H1 (cell line): ENCODE data around the gene FGF10. TPM values are rescaled to one million over a fixed set of nuclear protein-coding genes. Genes with fewer than 3 reads are reported as not detected.

Source experiments
- CTCF ChIA-PET: fragments of 300-600 bp; sonication (Branson Sonifier 250); formaldehyde crosslinking; loops from one replicate; lab custom pipeline; 2021; ENCODE audit not compliant: partially characterized antibody; lab: Charles Lee
- POLR2A ChIA-PET: fragments of 300-600 bp; sonication (Branson Sonifier 250); formaldehyde crosslinking; loops from one replicate; lab custom pipeline; 2021; ENCODE audit warnings: inconsistent platforms; ENCODE audit not compliant: partially characterized antibody; lab: Charles Lee
- DNase-seq, 2 experiments: peaks; one replicate each; pipeline versions ENCODE4 v3.0.0 to v3.0.0-alpha.2; 2010 to 2022; ENCODE audit warnings: low spot score in 2 of 2, low read depth in 1 of 2, mixed read lengths in 1 of 2
- FAIRE-seq: peaks from 2 replicates; lab custom pipeline; 2011; peaks lifted over from hg19 to GRCh38; lab: Jason Lieb, UNC
- H2AFZ ChIP-seq: 2 replicates; pipeline ENCODE4 v1.8.1; 2012; ENCODE audit warnings: low read length, inconsistent platforms
- H2AK5ac ChIP-seq: 2 replicates; pipeline ENCODE4 v1.6.1; 2013; ENCODE audit warnings: low read depth, low read length
- H2BK120ac ChIP-seq: replicated peaks from 2 replicates; pipeline ENCODE3; 2013; ENCODE audit warnings: low read depth, low read length, inconsistent platforms
- H2BK12ac ChIP-seq: 2 replicates; pipeline ENCODE4 v1.6.1; 2013; ENCODE audit warnings: low read depth, low read length
- H2BK15ac ChIP-seq: 2 replicates; pipeline ENCODE4 v1.6.1; 2013; ENCODE audit warnings: low read length
- H2BK20ac ChIP-seq: 2 replicates; pipeline ENCODE4 v1.6.1; 2013; ENCODE audit warnings: low read length
- H2BK5ac ChIP-seq: 2 replicates; pipeline ENCODE4 v1.6.1; 2013; ENCODE audit warnings: low read depth, low read length
- H3K14ac ChIP-seq: 2 replicates; pipeline ENCODE4 v1.6.1; 2013; ENCODE audit warnings: inconsistent platforms; ENCODE audit not compliant: insufficient read length
- H3K18ac ChIP-seq: 2 replicates; pipeline ENCODE4 v1.6.1; 2013; ENCODE audit warnings: low read length; ENCODE audit errors: extremely low read depth
- H3K23ac ChIP-seq: 2 replicates; pipeline ENCODE4 v1.6.1; 2013; ENCODE audit warnings: inconsistent platforms; ENCODE audit not compliant: insufficient read length
- H3K23me2 ChIP-seq: 2 replicates; pipeline ENCODE4 v1.6.1; 2013; ENCODE audit warnings: low read depth, low read length
- H3K27ac ChIP-seq: 2 replicates; pipeline ENCODE4 v1.6.1; 2011; ENCODE audit warnings: low read depth, low read length, inconsistent platforms
- H3K27me3 ChIP-seq, 4 experiments: replicated peaks in 1 of 4; 1 replicate in 1 of 4; 2 replicates in 3 of 4; pipeline versions ENCODE4 v1.6.1 to v1.8.1; 2011 to 2013; ENCODE audit warnings: low read length in 3 of 4, mild to moderate bottlenecking in 3 of 4, inconsistent platforms in 2 of 4, mixed read lengths in 2 of 4, moderate library complexity in 1 of 4; ENCODE audit not compliant: control insufficient read depth in 3 of 4, insufficient read depth in 3 of 4; ENCODE audit errors: extremely low read depth in 1 of 4
- H3K36me3 ChIP-seq, 4 experiments: 2 replicates each; pipeline versions ENCODE4 v1.6.1 to v1.8.1; 2011 to 2013; ENCODE audit warnings: mild to moderate bottlenecking in 4 of 4, low read length in 3 of 4, moderate library complexity in 2 of 4, control low read depth in 1 of 4, inconsistent platforms in 1 of 4; ENCODE audit not compliant: insufficient read depth in 4 of 4, control insufficient read depth in 2 of 4
- H3K4ac ChIP-seq: replicated peaks from 2 replicates; pipeline ENCODE3; 2013; ENCODE audit warnings: low read length, low read depth, mixed read lengths, inconsistent platforms; ENCODE audit not compliant: insufficient read length
- H3K4me1 ChIP-seq, 4 experiments: replicated peaks in 1 of 4; 1 replicate in 1 of 4; 2 replicates in 3 of 4; pipeline versions ENCODE4 v1.6.1 to v1.8.1; 2011 to 2013; ENCODE audit warnings: low read length in 3 of 4, inconsistent platforms in 2 of 4, mixed read lengths in 1 of 4; ENCODE audit not compliant: insufficient read depth in 4 of 4, control insufficient read depth in 3 of 4
- H3K4me2 ChIP-seq, 2 experiments: 2 replicates each; pipeline versions ENCODE4 v1.6.1 to v1.8.1; 2011 to 2013; ENCODE audit warnings: low read depth in 2 of 2, low read length in 2 of 2, control low read depth in 1 of 2, inconsistent platforms in 1 of 2, mild to moderate bottlenecking in 1 of 2; ENCODE audit not compliant: insufficient read depth in 1 of 2
- H3K4me3 ChIP-seq, 4 experiments: fragments of 200-600, 300-600 bp in 1 of 4; sonication (generic), shearing (Covaris generic), sonication (Bioruptor Twin) in 1 of 4; 2 replicates each; pipeline versions ENCODE4 v1.5.1 to v1.8.1; 2011 to 2016; ENCODE audit warnings: low read length in 4 of 4, low read depth in 3 of 4, control low read depth in 2 of 4, inconsistent platforms in 2 of 4, mild to moderate bottlenecking in 2 of 4, mixed read lengths in 1 of 4, moderate library complexity in 1 of 4; ENCODE audit not compliant: insufficient read depth in 2 of 4; ENCODE audit errors: extremely low read depth in 1 of 4
- H3K56ac ChIP-seq: replicated peaks from 2 replicates; pipeline ENCODE3; 2013; ENCODE audit warnings: low read depth, mild to moderate bottlenecking, mixed read lengths, low read length, inconsistent platforms; ENCODE audit not compliant: insufficient read length
- H3K79me1 ChIP-seq: 2 replicates; pipeline ENCODE4 v1.6.1; 2013; ENCODE audit warnings: low read depth, low read length, control low read depth
- H3K79me2 ChIP-seq, 2 experiments: 2 replicates each; pipeline versions ENCODE4 v1.6.1 to v1.8.1; 2012 to 2013; ENCODE audit warnings: low read length in 2 of 2, mild to moderate bottlenecking in 2 of 2, inconsistent platforms in 1 of 2; ENCODE audit not compliant: insufficient read depth in 2 of 2, control insufficient read depth in 1 of 2
- H3K9ac ChIP-seq, 4 experiments: replicated peaks in 1 of 4; 1 replicate in 1 of 4; 2 replicates in 3 of 4; pipeline versions ENCODE4 v1.6.1 to v1.8.1; 2011 to 2013; ENCODE audit warnings: low read depth in 3 of 4, low read length in 3 of 4, control low read depth in 2 of 4, mild to moderate bottlenecking in 2 of 4, moderate library complexity in 2 of 4, inconsistent platforms in 1 of 4; ENCODE audit errors: extremely low read depth in 1 of 4
- H3K9me3 ChIP-seq, 2 experiments: 2 replicates each; pipeline versions ENCODE4 v1.6.1 to v1.8.1; 2012 to 2013; ENCODE audit warnings: mild to moderate bottlenecking in 2 of 2, moderate library complexity in 2 of 2, control low read depth in 1 of 2, inconsistent platforms in 1 of 2, low read depth in 1 of 2, low read length in 1 of 2, mixed read lengths in 1 of 2; ENCODE audit not compliant: insufficient read depth in 2 of 2
- H4K20me1 ChIP-seq, 2 experiments: replicated peaks in 1 of 2; 2 replicates each; pipeline versions ENCODE3 to v1.8.1; 2011 to 2013; ENCODE audit warnings: inconsistent platforms in 2 of 2, low read length in 2 of 2, mild to moderate bottlenecking in 1 of 2; ENCODE audit not compliant: insufficient read depth in 2 of 2, control insufficient read depth in 1 of 2
- H4K5ac ChIP-seq: 2 replicates; pipeline ENCODE4 v1.6.1; 2013; ENCODE audit warnings: low read length, low read depth, mixed read lengths, inconsistent platforms; ENCODE audit not compliant: insufficient read length
- H4K8ac ChIP-seq: 2 replicates; pipeline ENCODE4 v1.8.0; 2013; ENCODE audit warnings: mild to moderate bottlenecking, moderate library complexity, low read length, inconsistent platforms; ENCODE audit not compliant: insufficient read depth; ENCODE audit errors: extremely low read depth
- H4K91ac ChIP-seq: replicated peaks from 2 replicates; pipeline ENCODE3; 2013; ENCODE audit warnings: low read length, mixed read lengths, inconsistent platforms; ENCODE audit not compliant: insufficient read length
- ASH2L ChIP-seq: fragments of 200-600, 300-600 bp; sonication (generic); IDR thresholded peaks from one replicate; pipeline ENCODE4 v1.7.1; 2017; ENCODE audit warnings: low read length
- CTCF ChIP-seq, 3 experiments: IDR thresholded peaks; 1 replicate in 2 of 3; 2 replicates in 1 of 3; pipeline versions ENCODE4 v1.5.1 to v1.6.1; 2011; ENCODE audit warnings: low read length in 3 of 3, mild to moderate bottlenecking in 3 of 3, inconsistent platforms in 2 of 3, low read depth in 1 of 3, moderate library complexity in 1 of 3; ENCODE audit not compliant: insufficient read depth in 1 of 3; ENCODE audit errors: control extremely low read depth in 1 of 3
- RAD21 ChIP-seq, 2 experiments: IDR thresholded peaks in 1 of 2; conservative IDR thresholded peaks in 1 of 2; 2 replicates each; pipeline ENCODE4 v1.6.1; 2011; ENCODE audit warnings: low read depth in 2 of 2, low read length in 2 of 2, improper control_type of control experiment in 1 of 2, inconsistent platforms in 1 of 2, mild to moderate bottlenecking in 1 of 2, moderate library complexity in 1 of 2
- WGBS, 2 experiments: shearing (Covaris generic) in 1 of 2; methylation state at CpG; one replicate each; pipeline versions ENCODE4 v1.1.6 to v1.1.7; 2013 to 2015; ENCODE audit warnings: low lambda C conversion rate in 2 of 2, mixed read lengths in 2 of 2, inconsistent platforms in 1 of 2, low coverage in 1 of 2, missing lambda C conversion rate in 1 of 2; ENCODE audit not compliant: insufficient replicate concordance in 2 of 2, insufficient coverage in 1 of 2, insufficient read length in 1 of 2; ENCODE audit errors: extremely low coverage in 1 of 2, missing lambda C conversion rate in 1 of 2; 5-methylcytosine and 5-hydroxymethylcytosine counted together
- polyA plus RNA-seq, 7 experiments: library from polyadenylated mRNA; depleted of rRNA in 3 of 7; stranded (reverse) in 5 of 7; unstranded in 2 of 7; fragments of >200 nt in 5 of 7; fragments of 200-250 nt in 2 of 7; gene quantifications; 1 replicate in 5 of 7; 2 replicates in 1 of 7; 4 replicates in 1 of 7; pipeline versions ENCODE4 v1.2.1 to v1.2.3, GENCODE V29; 2011 to 2013; ENCODE audit warnings: missing spikeins in 2 of 7, mixed read lengths in 2 of 7
- total RNA-seq: library from RNA; stranded (reverse); fragmentation: NEBNext Ultra II Directional; extraction: Animal tissue kit (Norgen Biotek cat#: 25700); gene quantifications from 2 replicates; pipeline ENCODE4 v1.2.1, GENCODE V29; 2021

The FGF10 gene
- total and polyA plus RNA-seq, 2 of the 8 experiments (the other 6 are each of a cell fraction or from before 2014, with no cell fraction given): 0.06 to 0.54 TPM

GRCh38 chr5:44332285-44332971, 56.8 kb downstream of the FGF10 start:
- CTCF ChIA-PET: interaction anchor here (0.6 to 2.7 kb wide), 32 partner anchors 10 to 672 kb away, joined by 3 to 19 read pairs (median 4); no protein-coding TSS in a partner anchor
- Histone ChIP-seq H3K56ac (no peak overlapping the region), H3K23me2 (no peaks in the 10 kb centered on the region), H3K27ac (no peak overlapping the region), H3K4ac (no peak overlapping the region), H3K9me3 (no peaks in the 10 kb centered on the region), H4K8ac (no peak overlapping the region), H2AK5ac (no peak overlapping the region), H4K5ac (no peak overlapping the region), H3K9ac (no peak overlapping the region), H3K4me1 (no peaks in the 10 kb centered on the region), H3K4me3 (no peak overlapping the region), H4K20me1 (no peaks in the 10 kb centered on the region), H2BK5ac (no peak overlapping the region), H3K4me2 (no peak overlapping the region), H3K79me2 (no peaks in the 10 kb centered on the region), H2BK20ac (no peak overlapping the region), H2BK120ac (no peak overlapping the region), H3K23ac (no peak overlapping the region), H3K14ac (no peak overlapping the region), H4K91ac (no peak overlapping the region), H3K79me1 (no peaks in the 10 kb centered on the region), H3K36me3 (no peaks in the 10 kb centered on the region), H2BK12ac (no peak overlapping the region), H3K27me3 (no peaks in the 10 kb centered on the region), H2AFZ (no peak overlapping the region), H3K18ac (no peak overlapping the region), H2BK15ac (no peak overlapping the region)
- 50% methylated on average over 3 of the region's 3 CpGs; no CpG with 5 or more reads in 1 of the 2 experiments for WGBS, 2 experiments
- TF ChIP-seq RAD21 (IDR thresholded peaks at IDR 0.05 in 1 of 2, conservative IDR thresholded peaks at IDR 0.05 in 1 of 2; ENCODE audit: low read depth in 2 of 2, low read length in 2 of 2) (peak; percentile 78 to 80), CTCF (IDR thresholded peaks at IDR 0.05; ENCODE audit: control extremely low read depth in 1 of 3, insufficient read depth in 1 of 3, low read depth in 1 of 3, low read length in 3 of 3) (peak in 2 of 3 experiments; percentile 47 to 70; a peak in 2 of 4 replicates), ASH2L (no peak)
- FAIRE-seq (peak; percentile 85), DNase-seq (no peak)
- POLR2A ChIA-PET: no interaction called here
